Panc1 (cell line): Measurements from ENCODE around the gene KRTCAP3. TPM values are rescaled to one million over a fixed set of nuclear protein-coding genes. Genes with fewer than 3 reads are reported as not detected.

Experiments
- ATAC-seq: fragments of 200-7000 bp; cut with Tn5 transposase; 2 replicates; pipeline ENCODE4 v1.9.1; 2020; ENCODE audit warnings: mild to moderate bottlenecking, moderate library complexity
- BruUV-seq: library from RNA; stranded (reverse); fragments of 400-500 nt; replicated peaks from 2 replicates; lab custom pipeline; 2021; lab: Mats Ljungman, UMichigan
- CTCF ChIA-PET: fragments of 300-600 bp; sonication (Branson Sonifier 250); formaldehyde crosslinking; loops from one replicate; lab custom pipeline; 2022; ENCODE audit warnings: antibody characterized with exemption; lab: Charles Lee
- POLR2A ChIA-PET: fragments of 300-600 bp; sonication (Branson Sonifier 250); formaldehyde crosslinking; loops from one replicate; lab custom pipeline; 2022; ENCODE audit warnings: antibody characterized with exemption; lab: Charles Lee
- DNase-seq: peaks from one replicate; pipeline ENCODE4 v3.0.0-alpha.2; 2010; ENCODE audit warnings: low read depth, low spot score
- H3K27ac ChIP-seq: 2 replicates; pipeline ENCODE4 v1.5.1; 2011; ENCODE audit warnings: mild to moderate bottlenecking, low read length, inconsistent platforms
- H3K27me3 ChIP-seq: fragments of 200-500 bp; sonication (Bioruptor generic); 2 replicates; pipeline ENCODE4 v1.6.0; 2014; ENCODE audit warnings: low read length, inconsistent platforms; ENCODE audit not compliant: control insufficient read depth, insufficient read depth
- H3K36me3 ChIP-seq: fragments of 200-500 bp; sonication (Bioruptor generic); 2 replicates; pipeline ENCODE4 v1.5.1; 2014; ENCODE audit warnings: inconsistent platforms, mild to moderate bottlenecking, low read length, moderate library complexity; ENCODE audit not compliant: control insufficient read depth, insufficient read depth
- H3K4me1 ChIP-seq: 2 replicates; pipeline ENCODE4 v1.5.1; 2011; ENCODE audit warnings: inconsistent platforms, mild to moderate bottlenecking, low read length, moderate library complexity; ENCODE audit not compliant: control insufficient read depth, insufficient read depth
- H3K4me3 ChIP-seq, 2 experiments: 2 replicates each; pipeline ENCODE4 v1.5.1; 2011 to 2012; ENCODE audit warnings: low read depth in 2 of 2, low read length in 2 of 2, mild to moderate bottlenecking in 2 of 2, inconsistent platforms in 1 of 2, moderate library complexity in 1 of 2
- H3K9me3 ChIP-seq: fragments of 200-500 bp; sonication (Bioruptor generic); 2 replicates; pipeline ENCODE4 v1.5.1; 2014; ENCODE audit warnings: low read depth, mild to moderate bottlenecking, inconsistent platforms, low read length, moderate library complexity; ENCODE audit not compliant: control insufficient read depth, insufficient read depth
- CTCF ChIP-seq: fragments of 450-650 bp; IDR thresholded peaks from 2 replicates; pipeline ENCODE4 v1.5.1; 2017; ENCODE audit warnings: mild to moderate bottlenecking
- POLR2AphosphoS5 ChIP-seq: IDR thresholded peaks from 2 replicates; pipeline ENCODE4 v1.6.1; 2012; ENCODE audit warnings: mild to moderate bottlenecking, low read depth, low read length, moderate library complexity
- REST ChIP-seq, 2 experiments: IDR thresholded peaks; 2 replicates each; pipeline ENCODE4 v1.6.1; 2011 to 2012; ENCODE audit warnings: low read depth in 2 of 2, control low read depth in 1 of 2, low read length in 1 of 2, mild to moderate bottlenecking in 1 of 2, moderate library complexity in 1 of 2; ENCODE audit not compliant: insufficient read depth in 1 of 2
- SIN3A ChIP-seq: IDR thresholded peaks from 2 replicates; pipeline ENCODE4 v1.6.1; 2012; ENCODE audit warnings: low read depth, mild to moderate bottlenecking, low read length, moderate library complexity, borderline replicate concordance; ENCODE audit not compliant: insufficient read depth
- TCF7L2 ChIP-seq: IDR thresholded peaks from 2 replicates; pipeline ENCODE4 v1.6.1; 2011; ENCODE audit warnings: mild to moderate bottlenecking, low read depth, low read length, inconsistent platforms
- in situ Hi-C: cut with HindIII; loops from 2 replicates; pipeline ENCODE4 v1.10.0; 2016; ENCODE audit warnings: low sequenced_read_pairs, low pct_unique_long_range_greater_than_20kb
- intact Hi-C: fragments of 100-400 bp; cut with micrococcal nuclease; formaldehyde crosslinking; loops from one replicate; pipeline ENCODE4 v1.10.0; 2022; ENCODE audit not compliant: unreplicated experiment
- total RNA-seq: library from RNA; stranded (reverse); gene quantifications from one replicate; pipeline ENCODE4 v1.2.1, GENCODE V29; 2021; ENCODE audit not compliant: unreplicated experiment

KRTCAP3 gene
- total RNA-seq, 1 experiment from 2014 or later = 1.9 TPM

- H3K4me3 ChIP-seq = no peak overlapping the region
- H3K36me3 ChIP-seq = no peaks in the 10 kb centered on the region
- ChIA-PET CTCF (interaction anchor here (0.6 kb wide), 1 partner anchor 47 kb away, joined by 6 read pairs; no protein-coding TSS in a partner anchor), POLR2A (no interaction called here)
- H3K27me3 ChIP-seq = no peaks in the 10 kb centered on the region
- intact Hi-C loops (no loop called here), in situ Hi-C loops (no loop called here)
- no peaks in the 10 kb centered on the region for H3K4me1 ChIP-seq
- H3K9me3 ChIP-seq = no peaks in the 10 kb centered on the region
- no peak overlapping the region for H3K27ac ChIP-seq
- TF ChIP-seq POLR2AphosphoS5 = no peak
- TF ChIP-seq TCF7L2 = no peak
- no peak for TF ChIP-seq CTCF
- TF ChIP-seq SIN3A = no peak
- no peak for TF ChIP-seq REST (IDR thresholded peaks at IDR 0.05; ENCODE audit: insufficient read depth in 1 of 2, low read depth in 2 of 2, low read length in 1 of 2)
- no peak for ATAC-seq
- DNase-seq = no peak
- BruUV-seq = no TSS peak
Observed at GRCh38 chr2:27448381-27448780, 6.2 kb downstream of the KRTCAP3 start.

GRCh38 chr2:27451095-27451494, 8.9 kb downstream of the KRTCAP3 start:
- no peak overlapping the region for H3K4me3 ChIP-seq
- POLR2A ChIA-PET = no interaction called here
- no TSS peak for BruUV-seq
- no peaks in the 10 kb centered on the region for H3K27me3 ChIP-seq
- no peaks in the 10 kb centered on the region for H3K9me3 ChIP-seq
- H3K36me3 ChIP-seq = no peaks in the 10 kb centered on the region
- H3K4me1 ChIP-seq = no peaks in the 10 kb centered on the region
- ATAC-seq (no peak), DNase-seq (no peak)
- H3K27ac ChIP-seq = no peak overlapping the region
- TF ChIP-seq REST (IDR thresholded peaks at IDR 0.05; ENCODE audit: insufficient read depth in 1 of 2, low read depth in 2 of 2, low read length in 1 of 2) (no peak), CTCF (no peak), POLR2AphosphoS5 (no peak), TCF7L2 (no peak), SIN3A (no peak)
- intact Hi-C loops (no loop called here), in situ Hi-C loops (no loop called here)
- CTCF ChIA-PET = no interaction called here
